GM19463 (cell line): ENCODE measurements around the gene PROCA1.
A peak's percentile ranks its signal among the peaks of the same experiment; 100 is the strongest.
"Not testable (repeated sequence)": the region's sequence is repeated elsewhere in the genome, so short reads cannot be mapped to it uniquely, and the experiment has no call there.

Source experiments
- ATAC-seq: cut with Tn5 transposase; IDR thresholded peaks from one replicate; pipeline ENCODE4 v1.9.1; 2021; ENCODE audit warnings: mild to moderate bottlenecking, moderate library complexity; ENCODE audit not compliant: unreplicated experiment

PROCA1 gene

DNA sequence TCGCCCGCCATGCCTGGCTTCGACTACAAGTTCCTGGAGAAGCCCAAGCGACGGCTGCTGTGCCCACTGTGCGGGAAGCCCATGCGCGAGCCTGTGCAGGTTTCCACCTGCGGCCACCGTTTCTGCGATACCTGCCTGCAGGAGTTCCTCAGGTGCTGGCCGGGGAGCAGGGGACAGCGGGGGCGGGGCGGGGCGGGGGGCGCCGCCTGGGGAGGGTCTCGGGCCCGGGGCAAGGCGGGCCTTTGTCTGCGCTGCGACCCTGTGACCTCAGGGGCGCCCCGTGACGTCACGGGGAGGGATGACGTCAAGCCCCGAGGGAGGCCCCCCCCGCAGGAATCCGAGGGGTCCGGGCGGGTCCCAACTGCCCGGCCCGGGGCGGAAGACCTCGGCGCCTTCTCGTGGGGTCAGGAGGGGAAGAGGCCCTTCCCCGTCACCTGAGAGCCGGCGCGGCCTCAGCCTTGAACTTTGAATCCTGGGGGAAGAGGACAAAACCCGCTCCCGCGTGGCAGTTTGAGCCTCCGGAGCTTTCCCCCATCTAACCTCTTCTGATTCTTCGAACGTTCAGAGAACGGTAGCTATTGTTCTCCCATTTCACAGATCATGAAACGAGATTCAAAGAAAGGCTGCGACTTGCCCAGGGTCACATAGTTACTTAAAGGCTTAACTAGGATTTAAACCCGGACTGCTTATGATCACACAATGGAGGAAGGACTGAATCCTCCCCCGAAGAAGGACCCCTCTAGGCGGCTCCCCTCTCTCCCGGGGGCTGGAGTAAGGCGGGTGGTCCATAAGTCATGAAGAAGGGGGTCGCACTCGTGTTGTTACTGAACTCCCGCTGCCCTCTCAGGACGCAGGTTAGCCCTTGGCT, 32.6 kb upstream of the PROCA1 start:
- ATAC-seq: no peak

DNA sequence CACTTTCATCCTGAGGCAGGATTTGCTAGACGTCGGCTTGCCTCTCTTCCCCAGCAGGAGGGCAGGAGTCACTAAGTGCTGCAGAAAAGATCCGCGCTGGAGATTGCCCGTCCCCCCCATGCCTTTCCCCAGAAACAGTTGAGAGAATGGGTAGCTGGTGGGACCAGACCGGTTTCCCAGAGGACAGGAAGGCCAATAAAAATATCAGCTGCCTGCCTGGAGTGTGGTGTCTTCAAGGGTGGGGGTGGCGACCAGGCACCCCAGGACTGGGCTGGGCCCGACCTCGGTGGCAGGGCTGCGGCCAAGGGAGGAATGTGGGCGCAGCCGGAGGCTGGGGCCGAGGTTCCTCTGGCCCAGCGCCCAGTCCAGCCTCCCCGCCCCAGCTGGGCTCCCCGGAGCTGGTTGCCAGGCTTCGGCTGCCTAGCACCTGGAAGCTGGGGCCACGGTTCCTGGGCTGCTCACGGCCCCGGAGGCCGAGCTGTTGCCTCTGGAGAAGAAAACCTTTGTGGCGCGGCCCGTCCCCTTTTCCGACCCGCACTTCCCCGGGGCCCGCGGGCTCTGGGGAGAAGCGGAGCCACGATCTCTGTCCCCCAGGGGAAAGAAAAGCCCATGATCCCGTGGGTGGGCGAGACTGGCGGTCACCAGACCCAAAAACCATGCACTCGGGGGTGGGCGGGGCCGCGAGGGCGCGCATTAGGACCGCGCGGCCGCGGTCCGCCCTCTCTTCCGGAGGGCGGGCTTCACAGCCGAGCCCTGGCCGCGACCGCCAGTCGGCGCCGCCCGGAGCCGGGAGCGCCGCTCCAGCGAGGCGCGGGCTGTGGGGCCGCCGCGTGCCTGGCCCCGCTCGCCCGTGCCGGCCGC, 31.8 kb upstream of the PROCA1 start, which contains the start of gene TRAF4:
Gene TRAF4 (plus strand): TSS at position 769 of the 861 bp plus-strand sequence. CDS start 102 bp downstream, outside the sequence.
- ATAC-seq: peak; percentile 74

DNA sequence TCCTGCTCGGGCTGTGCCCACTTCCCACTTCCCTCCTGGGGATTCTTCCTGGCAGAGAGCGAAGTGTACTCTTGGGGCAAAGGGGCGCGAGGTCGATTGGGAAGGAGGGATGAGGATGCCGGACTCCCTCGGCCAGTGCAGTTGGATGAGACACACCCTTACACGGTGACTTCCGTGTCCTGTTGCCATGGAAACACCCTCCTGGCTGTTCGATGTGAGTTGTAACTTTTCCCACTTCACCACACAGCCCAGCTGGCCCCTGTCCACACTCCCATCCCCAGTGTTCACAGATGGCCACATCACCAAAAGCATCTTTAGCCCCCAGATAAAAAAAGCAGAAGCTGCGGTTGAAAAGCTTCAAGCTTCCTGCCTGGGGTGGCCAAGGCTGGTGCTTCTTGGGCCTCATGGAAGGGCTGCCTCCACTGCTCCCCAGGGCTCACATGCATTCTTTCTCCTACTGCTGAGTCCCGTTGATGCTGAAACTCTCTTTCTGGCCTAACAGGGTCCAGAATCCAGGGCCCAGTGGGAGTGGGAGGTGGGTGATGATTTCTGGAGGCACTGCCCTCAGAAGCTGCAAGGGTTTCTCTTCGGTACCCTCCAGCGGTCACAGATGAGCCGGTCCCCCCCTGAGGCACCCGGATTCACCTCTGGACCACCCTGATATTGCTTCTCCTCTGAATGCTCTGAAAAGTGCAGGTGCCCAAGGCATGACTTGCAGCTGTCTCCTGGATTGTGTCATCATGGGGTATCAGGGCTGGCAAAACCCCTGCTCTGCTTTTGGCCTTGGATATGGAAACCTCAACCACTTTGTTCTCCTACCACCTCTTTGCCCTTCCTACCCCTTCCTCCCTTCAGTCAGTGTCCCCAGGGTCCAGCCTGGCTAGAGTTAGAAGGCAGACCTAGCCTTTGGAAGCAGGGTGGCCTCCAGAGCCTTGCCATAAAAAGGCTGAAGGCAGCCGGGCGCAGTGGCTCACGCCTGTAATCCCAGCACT, 30.0 kb upstream of the PROCA1 start:
- ATAC-seq: no peak

DNA sequence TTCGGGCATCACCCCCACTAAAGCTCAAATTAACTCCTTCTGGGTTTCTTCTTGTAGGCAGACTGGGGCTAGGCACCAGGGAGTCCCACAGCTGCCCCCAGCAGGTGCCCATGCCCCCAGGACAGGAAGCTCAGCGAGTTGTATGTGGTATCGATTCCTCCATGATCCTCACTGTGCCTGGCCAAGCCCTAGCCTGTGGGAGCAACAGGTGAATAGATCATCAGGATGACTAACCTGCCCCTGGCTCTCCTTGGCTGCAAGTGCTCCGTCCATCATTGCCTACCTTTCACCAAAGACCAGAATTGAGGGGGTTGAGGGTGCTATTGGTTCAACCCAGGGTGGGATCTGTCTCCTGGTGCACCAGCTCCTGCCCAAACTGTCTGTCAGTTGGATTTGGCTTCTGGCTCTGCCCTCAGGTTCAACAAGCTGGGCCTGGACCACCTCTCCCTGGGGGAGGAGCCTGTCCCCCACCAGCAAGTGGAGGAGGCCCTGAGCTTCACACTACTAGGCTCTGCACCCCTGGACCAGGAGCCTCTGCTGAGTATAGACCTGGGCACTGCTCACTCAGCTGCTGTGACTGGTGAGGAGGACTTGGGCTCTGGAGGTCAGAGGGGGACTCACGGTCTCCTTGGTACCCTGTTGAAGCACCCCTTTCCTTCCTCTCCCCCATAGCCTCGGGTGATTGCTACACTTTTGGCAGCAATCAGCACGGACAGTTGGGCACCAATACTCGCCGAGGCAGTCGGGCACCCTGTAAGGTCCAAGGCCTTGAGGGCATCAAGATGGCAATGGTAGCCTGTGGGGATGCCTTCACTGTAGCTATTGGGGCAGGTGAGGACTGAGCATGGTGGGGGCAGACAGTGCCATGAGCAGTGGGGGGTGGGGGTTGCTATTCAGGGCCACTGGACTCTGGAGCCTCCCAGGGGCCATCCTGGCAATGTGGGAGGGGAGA, 29.0 kb upstream of the PROCA1 start:
- ATAC-seq: no peak

DNA sequence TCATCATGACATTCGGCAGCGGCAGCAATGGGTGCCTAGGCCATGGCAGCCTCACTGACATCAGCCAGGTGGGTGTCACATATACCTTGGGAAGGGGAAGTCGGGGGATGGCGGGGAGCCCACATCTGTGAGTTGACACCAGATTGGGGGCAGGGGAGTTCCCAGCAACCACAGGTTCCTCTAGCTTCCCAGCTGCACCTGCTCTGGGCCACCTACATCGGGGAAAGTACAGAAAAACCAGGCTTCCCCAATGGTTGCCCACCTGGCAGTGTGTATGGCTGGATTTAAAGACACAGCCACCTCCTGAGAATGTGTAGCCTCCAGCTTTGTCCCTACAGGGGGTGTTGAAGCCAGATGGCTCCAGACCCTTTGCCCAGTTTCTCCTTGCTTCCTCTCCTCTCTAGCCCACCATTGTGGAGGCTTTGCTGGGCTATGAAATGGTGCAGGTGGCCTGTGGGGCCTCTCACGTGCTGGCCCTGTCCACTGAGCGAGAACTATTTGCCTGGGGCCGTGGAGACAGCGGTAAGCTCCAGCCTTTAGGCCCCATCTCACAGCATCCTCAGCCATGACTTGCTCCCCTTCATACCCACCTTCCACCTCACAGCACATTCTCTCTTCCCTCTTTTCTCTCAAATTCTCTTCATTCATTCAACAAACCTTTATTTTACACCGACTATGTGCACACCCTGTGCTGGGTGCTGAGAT, 27.1 kb upstream of the PROCA1 start:
- peak; percentile 32 for ATAC-seq

DNA sequence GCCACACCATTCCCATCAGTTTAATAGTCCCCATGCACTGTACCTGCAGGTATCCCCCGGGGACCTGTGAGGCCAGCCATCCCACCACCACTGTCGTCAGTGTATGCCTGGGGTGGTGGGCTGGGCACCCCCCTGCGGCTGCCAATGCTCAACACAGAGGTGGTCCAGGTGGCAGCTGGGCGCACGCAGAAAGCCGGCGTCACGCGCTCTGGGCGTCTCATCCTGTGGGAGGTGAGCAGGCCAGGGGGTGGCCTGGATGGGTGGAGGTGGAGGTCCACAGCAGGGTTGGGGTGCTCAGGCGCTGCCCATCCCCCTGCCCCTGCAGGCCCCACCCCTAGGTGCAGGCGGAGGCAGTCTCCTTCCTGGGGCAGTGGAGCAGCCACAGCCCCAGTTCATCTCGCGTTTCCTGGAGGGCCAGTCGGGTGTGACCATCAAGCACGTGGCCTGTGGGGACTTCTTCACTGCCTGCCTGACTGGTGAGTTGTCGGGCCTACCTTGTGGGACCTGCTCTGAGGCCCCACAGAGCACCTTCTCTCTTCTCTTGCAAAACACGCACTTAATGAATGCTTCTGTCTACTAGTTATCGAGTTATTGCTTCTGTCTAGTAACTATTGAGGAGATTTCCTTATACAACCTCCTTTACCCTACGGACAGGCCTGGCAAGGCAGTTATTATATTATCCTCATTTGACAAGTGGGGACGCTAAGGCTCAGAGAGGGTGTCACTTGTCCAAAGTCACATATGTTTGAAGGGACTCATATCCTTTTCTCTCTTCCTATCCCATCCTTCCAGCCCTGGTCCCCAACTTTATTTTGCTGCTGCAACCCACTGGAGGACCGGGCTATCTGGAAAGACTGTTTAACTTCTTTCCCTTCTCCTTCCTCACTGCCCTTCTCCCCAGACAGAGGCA, 26.3 kb upstream of the PROCA1 start:
- peak; percentile 57 for ATAC-seq

DNA sequence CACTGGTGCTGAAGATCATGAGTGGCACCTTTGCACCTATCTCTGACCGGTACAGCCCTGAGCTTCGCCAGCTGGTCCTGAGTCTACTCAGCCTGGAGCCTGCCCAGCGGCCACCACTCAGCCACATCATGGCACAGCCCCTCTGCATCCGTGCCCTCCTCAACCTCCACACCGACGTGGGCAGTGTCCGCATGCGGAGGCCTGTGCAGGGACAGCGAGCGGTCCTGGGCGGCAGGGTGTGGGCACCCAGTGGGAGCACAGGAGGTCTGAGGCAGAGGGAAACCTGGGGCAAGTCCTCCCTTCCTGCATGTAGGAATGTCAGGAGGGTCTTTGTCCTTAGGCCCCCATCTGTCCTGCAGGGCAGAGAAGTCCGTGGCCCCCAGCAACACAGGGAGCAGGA, 25.6 kb upstream of the PROCA1 start:
- ATAC-seq: no peak

DNA sequence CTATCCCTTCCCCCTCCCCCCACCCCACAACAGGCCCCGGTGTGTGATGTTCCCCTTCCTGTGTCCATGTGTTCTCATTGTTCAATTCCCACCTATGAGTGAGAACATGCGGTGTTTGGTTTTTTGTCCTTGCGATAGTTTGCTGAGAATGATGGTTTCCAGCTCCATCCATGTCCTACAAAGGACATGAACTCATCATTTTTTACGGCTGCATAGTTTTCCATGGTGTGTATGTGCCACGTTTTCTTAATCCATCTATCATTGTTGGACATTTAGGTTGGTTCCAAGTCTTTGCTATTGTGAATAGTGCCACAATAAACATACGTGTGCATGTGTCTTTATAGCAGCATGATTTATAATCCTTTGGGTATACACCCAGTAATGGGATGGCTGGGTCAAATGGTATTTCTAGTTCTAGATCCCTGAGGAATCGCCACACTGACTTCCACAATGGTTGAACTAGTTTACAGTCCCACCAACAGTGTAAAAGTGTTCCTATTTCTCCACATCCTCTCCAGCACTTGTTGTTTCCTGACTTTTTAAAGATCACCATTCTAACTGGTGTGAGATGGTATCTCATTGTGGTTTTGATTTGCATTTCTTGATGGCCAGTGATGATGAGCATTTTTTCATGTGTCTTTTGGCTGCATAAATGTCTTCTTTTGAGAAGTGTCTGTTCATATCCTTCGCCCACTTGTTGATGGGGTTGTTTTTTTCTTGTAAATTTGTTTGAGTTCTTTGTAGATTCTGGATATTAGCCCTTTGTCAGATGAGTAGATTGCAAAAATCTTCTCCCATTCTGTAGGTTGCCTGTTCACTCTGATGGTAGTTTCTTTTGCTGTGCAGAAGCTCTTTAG, 24.5 kb upstream of the PROCA1 start:
- ATAC-seq: not testable (repeated sequence)

DNA sequence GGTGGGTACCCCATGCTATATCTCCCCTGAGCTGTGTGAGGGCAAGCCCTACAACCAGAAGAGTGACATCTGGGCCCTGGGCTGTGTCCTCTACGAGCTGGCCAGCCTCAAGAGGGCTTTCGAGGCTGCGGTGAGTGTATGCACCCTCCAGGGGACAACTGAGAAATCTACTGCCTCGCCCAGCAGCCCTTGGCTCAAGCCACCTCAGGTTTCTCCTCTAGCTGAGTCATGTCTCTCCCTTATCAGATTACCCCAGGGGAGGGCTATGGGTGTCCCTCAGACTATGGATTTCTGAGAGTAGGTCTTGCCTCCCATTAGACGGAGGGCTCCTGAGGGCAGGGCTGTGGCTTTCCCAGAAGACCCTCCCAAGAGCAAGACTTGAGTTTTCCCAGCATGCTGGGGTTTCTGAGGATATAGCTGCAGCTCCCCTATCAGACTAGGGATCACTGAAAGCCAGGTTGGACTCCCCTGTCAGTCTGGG, 23.6 kb upstream of the PROCA1 start:
- ATAC-seq: no peak

DNA sequence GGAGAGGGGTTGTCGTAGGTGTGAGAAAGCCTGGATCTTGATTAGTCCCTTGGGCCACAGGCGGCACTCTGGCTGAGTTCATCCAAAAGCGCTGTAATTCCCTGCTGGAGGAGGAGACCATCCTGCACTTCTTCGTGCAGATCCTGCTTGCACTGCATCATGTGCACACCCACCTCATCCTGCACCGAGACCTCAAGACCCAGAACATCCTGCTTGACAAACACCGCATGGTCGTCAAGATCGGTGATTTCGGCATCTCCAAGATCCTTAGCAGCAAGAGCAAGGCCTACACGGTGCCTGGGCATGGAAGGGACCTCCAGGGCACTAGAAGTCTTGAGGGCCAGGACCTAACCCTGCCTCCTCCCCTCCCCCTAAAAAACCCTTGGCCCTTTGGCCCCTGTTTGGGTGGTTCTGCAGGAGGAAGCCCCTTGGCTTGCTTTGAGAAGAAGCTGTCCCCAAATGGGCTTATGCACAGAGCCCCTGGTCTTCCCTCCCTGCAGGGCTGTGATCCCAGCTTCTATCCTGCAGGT, 23.1 kb upstream of the PROCA1 start:
- no peak for ATAC-seq

DNA sequence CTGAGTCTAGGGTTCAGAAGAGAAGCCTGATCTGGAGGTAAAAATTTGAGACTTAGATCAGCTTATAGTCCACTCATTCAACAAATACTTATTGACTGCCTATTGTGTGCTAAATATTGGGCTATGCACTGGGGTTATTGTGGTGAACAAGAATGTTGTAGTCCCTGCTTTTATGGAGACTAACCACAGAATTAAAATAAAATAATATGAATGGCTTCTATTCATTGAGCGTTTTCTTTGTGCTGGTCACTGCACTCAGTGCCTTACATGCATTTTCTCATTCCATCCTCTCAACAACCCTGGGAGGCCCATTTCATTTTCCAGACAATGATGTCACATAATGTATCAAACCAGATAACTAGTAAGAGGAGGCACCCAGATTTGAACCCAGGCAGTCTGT, 21.7 kb upstream of the PROCA1 start:
- no peak for ATAC-seq

DNA sequence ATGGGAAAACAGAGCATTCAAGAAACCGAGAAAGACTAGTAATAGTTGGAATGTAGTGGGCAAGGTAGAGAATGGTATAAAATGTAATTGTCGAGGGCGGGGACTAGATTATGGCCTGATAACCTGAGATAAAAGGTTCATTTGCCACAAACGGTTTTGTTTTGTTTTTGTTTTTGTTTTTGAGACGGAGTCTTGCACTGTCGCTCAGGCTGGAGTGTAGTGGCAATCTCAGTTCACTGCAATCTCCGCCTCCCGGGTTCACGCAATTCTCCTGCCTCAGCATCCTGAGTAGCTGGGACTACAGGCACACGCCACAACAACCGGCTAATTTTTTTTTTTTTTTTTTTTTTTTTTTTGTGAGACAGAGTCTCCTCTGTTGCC, 18.3 kb upstream of the PROCA1 start:
- no peak for ATAC-seq

DNA sequence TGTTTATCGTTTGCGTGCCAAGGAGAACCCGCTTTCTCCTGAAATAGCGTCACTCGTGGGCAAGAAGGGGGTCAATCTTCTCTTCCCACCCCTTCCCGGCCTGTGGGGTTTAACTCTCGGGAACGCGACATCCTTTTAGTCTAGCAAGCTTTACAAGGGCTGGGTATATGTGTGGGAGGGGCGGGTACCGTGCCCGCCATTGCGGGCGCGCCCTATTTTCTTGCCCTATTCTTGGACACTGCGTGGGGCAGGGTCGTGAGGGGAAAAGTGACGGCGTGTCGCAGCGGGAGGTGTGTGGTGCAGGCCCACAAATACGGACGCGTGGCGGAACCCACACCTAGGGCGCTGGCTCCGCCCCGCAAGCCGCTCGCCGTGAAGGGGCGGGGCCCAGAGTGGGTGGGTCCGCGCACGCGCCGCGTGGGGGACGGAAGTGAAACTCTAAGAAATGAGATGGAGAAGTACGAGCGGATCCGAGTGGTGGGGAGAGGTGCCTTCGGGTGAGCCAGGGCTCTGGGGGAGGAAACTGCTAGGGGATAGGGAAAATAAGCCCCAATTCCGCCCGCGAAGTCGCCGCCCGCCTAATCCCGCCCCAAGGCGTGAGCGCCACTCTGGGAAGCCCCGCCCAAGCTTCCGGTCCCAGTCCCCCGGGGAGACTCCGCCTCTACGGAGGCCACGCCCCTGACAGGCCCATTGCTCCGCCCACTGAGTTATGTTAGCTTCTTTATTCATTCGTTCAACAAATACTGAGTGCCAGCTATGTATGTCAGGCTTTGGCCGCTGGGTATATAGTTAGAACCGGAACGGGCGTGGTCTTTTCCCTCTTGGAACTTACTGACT, 16.9 kb upstream of the PROCA1 start, which contains the start of gene NEK8:
Gene NEK8 (plus strand): TSS at position 425 of the 837 bp plus-strand sequence. CDS start 26 bp downstream, at position 451.
- peak; percentile 25 for ATAC-seq

DNA sequence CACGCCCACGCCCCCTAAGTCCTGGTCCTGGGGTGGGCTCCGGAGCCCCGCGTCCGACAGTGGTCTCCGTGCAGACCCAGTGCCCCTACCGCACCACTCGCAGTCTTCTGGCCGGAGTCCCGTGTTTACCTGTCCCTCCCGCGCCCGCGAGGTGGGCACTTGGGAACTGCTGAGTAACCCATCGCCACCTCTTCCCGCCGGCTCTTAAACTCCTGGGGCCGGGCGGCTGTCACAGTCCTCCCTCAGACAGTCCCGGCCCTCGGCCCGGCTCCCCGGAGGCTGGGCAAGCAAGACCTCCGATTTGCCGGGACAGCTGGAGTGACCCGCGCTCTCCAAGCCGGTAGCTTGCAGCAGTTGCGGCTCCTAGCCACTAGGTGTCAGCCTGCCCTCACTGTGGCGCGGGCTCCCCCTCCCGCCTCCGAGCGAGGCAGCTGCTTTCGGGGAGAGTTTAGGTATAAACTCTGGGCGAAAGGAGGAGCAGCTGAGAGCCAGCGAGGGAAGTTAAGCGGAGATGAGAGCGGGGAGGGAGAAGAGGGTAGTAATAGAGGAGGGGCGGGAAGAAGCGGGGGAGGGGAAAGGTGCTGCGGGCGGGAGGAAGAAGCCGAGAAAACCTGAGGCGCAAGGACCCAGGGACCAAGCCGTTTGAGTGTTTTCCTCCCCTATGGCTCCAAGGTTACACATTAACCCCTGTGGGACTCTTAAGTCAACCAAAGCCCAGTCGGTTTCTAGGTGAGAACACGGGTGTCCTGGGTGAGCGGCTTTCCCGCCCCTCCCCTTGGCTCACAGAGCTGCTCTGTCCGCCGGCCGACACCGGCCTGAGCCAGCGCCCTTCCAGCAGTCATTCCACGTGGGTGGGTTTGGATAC, 15.2 kb upstream of the PROCA1 start:
- ATAC-seq: peak; percentile 35

DNA sequence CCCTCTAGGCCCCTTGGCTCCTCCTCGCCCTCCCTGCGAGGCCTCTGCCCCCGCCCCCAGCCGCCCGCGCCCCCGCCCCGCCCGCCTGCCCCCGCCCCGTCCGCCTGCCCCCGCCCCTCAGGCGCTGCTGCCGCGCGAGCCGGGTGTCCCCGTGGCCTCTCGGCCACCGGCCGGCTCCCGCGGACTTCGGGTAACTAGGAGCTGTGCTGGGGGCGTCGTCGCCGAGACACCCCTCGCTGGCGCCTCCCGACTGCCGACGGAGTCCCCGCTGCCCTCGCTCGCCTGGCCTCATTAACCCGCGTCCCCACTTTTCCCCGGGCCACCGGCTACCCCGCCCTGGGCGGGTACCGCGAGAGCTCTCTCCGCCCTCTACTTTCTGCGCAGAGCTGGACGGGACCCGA, 14.5 kb upstream of the PROCA1 start, which contains the start of gene TLCD1:
Gene TLCD1 (minus strand): TSS at position 8 of the 401 bp plus-strand sequence. CDS start 136 bp downstream, outside the sequence.
- no peak for ATAC-seq
